ENCODE results near the gene ANKMY1. TPM values are rescaled to one million over a fixed set of nuclear protein-coding genes. Genes with fewer than 3 reads are reported as not detected.

The ANKMY1 gene
- total and polyA plus RNA-seq, 2 of the 13 experiments (the other 11 are each of a cell fraction or from before 2014, with no cell fraction given): 11.7 to 18.8 TPM

DNA sequence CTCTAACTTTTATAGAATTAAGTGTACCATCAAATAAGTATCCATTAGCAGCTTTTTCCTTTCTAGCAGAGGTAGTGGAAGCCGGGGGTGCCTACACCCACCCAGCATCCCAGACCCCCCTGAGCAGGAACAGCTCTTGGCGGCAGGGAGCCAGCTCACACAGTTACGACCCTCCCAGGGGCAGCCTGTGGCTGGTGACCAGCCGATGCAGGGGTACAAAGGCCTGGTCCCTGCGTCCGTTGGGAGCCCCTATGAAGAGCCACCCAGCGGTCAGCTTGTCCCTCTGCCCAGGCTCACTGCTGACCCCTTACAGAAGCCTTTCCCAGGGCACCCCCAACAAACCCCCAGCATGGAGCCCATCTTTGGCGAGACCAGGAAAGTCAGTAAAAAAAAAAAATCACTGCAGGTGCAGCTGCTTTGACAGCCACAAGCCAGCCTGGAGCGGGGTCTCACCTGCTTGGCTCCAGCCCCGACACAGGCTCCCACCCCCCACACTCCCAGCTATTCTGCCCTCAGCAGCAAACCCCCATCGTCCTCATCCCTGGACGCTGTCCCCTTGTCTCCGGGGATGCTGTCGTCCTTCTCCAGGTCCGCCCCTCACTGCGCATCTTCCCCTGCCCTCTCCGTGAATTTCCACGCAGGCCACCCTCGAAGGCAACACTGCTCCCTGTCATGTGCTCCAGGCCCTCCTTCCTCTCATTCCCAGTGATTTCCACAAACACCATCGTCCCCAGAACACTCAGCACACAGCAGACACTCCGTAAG lies 79.3 kb downstream of the ANKMY1 start (continued):
- TF ChIP-seq, protein P1, sequence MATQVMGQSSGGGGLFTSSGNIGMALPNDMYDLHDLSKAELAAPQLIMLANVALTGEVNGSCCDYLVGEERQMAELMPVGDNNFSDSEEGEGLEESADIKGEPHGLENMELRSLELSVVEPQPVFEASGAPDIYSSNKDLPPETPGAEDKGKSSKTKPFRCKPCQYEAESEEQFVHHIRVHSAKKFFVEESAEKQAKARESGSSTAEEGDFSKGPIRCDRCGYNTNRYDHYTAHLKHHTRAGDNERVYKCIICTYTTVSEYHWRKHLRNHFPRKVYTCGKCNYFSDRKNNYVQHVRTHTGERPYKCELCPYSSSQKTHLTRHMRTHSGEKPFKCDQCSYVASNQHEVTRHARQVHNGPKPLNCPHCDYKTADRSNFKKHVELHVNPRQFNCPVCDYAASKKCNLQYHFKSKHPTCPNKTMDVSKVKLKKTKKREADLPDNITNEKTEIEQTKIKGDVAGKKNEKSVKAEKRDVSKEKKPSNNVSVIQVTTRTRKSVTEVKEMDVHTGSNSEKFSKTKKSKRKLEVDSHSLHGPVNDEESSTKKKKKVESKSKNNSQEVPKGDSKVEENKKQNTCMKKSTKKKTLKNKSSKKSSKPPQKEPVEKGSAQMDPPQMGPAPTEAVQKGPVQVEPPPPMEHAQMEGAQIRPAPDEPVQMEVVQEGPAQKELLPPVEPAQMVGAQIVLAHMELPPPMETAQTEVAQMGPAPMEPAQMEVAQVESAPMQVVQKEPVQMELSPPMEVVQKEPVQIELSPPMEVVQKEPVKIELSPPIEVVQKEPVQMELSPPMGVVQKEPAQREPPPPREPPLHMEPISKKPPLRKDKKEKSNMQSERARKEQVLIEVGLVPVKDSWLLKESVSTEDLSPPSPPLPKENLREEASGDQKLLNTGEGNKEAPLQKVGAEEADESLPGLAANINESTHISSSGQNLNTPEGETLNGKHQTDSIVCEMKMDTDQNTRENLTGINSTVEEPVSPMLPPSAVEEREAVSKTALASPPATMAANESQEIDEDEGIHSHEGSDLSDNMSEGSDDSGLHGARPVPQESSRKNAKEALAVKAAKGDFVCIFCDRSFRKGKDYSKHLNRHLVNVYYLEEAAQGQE (IDR thresholded peaks at IDR 0.05; ENCODE audit: borderline replicate concordance in 1 of 2, low read depth in 1 of 2, low read length in 2 of 2): no peak
- TF ChIP-seq, protein P2, sequence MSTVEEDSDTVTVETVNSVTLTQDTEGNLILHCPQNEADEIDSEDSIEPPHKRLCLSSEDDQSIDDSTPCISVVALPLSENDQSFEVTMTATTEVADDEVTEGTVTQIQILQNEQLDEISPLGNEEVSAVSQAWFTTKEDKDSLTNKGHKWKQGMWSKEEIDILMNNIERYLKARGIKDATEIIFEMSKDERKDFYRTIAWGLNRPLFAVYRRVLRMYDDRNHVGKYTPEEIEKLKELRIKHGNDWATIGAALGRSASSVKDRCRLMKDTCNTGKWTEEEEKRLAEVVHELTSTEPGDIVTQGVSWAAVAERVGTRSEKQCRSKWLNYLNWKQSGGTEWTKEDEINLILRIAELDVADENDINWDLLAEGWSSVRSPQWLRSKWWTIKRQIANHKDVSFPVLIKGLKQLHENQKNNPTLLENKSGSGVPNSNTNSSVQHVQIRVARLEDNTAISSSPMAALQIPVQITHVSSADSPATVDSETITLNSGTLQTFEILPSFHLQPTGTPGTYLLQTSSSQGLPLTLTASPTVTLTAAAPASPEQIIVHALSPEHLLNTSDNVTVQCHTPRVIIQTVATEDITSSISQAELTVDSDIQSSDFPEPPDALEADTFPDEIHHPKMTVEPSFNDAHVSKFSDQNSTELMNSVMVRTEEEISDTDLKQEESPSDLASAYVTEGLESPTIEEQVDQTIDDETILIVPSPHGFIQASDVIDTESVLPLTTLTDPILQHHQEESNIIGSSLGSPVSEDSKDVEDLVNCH (CRISPR knock-in tag; IDR thresholded peaks at IDR 0.05): no peak
- no peak for TF ChIP-seq MEIS1 (CRISPR knock-in tag; IDR thresholded peaks at IDR 0.05; ENCODE audit: borderline replicate concordance)
- no peak for TF ChIP-seq CREB1 (IDR thresholded peaks at IDR 0.05)
- TF ChIP-seq CREB1 (CRISPR knock-in tag; IDR thresholded peaks at IDR 0.05): no peak

DNA sequence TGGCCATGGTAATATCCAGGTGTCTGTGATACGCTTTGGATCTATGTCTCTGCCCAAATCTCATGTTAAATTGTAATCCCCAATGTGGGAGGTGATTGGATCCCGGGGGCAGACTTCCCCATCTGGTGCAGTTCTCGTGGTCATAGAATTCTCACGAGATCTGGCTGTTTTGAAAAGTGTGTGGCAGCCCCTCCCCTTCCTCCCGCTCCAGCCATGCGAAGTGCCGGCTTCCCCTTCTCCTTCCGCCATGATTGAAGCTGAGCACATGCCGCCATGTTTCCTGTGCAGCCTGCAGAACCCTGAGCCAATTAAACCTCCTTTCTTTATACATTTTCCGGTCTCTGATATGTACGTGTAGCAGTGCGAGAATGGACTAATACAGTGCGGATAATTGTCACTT lies 79.9 kb downstream of the ANKMY1 start:
- no peak for FAIRE-seq
- Histone ChIP-seq H2AFZ (ENCODE audit: low read length) (no peak overlapping the region), H3K9ac (ENCODE audit: insufficient read depth, low read depth, low read length) (no peak overlapping the region), H3K36me3 (replicated peaks in 1 of 2; ENCODE audit: control insufficient read depth in 1 of 2, insufficient read depth in 2 of 2, low read length in 2 of 2) (peaks cover 0 to 1% of the 10 kb centered on the region in 2 experiments; a peak in 1 of 5 replicates), H3K9me3 (ENCODE audit: low read length) (peaks cover 9% of the 10 kb centered on the region; the same call in 1 of the 2 replicates), H3K4me1 (ENCODE audit: insufficient read depth, low read length) (no peaks in the 10 kb centered on the region), H3K4me3 (replicated peaks in 1 of 3; ENCODE audit: insufficient read depth in 1 of 3, low read depth in 2 of 3, low read length in 3 of 3) (no peak overlapping the region), H3K27ac (ENCODE audit: extremely low read length, insufficient read depth, low read length) (no peak overlapping the region), H3K27me3 (ENCODE audit: control insufficient read depth in 1 of 2, insufficient read depth in 2 of 2, low read length in 2 of 2) (no peaks in the 10 kb centered on the region), H3K4me2 (ENCODE audit: low read depth, low read length) (no peak overlapping the region), H3K79me2 (ENCODE audit: insufficient read depth, low read length) (no peaks in the 10 kb centered on the region), H4K20me1 (ENCODE audit: insufficient read depth, low read length) (no peaks in the 10 kb centered on the region)
- ChIA-PET CTCF (ENCODE audit: low intra/inter-chr PET ratio, low total read pairs) (no interaction called here), POLR2A (no interaction called here)
- BruUV-seq (replicated peaks): no TSS peak
- intact Hi-C loops (cut with micrococcal nuclease; ENCODE audit: unreplicated experiment): no loop called here
- TF ChIP-seq ZNF350 (CRISPR knock-in tag; IDR thresholded peaks at IDR 0.05; ENCODE audit: borderline replicate concordance, low read depth) (no peak), ZNF256 (CRISPR knock-in tag; conservative IDR thresholded peaks at IDR 0.05) (no peak), KLF12 (CRISPR knock-in tag; IDR thresholded peaks at IDR 0.05; ENCODE audit: borderline replicate concordance) (no peak), BRD4 (CRISPR knock-in tag; IDR thresholded peaks at IDR 0.05) (no peak), RFX5 (IDR thresholded peaks at IDR 0.05; ENCODE audit: low read depth, low read length) (no peak), HOXA5 (CRISPR knock-in tag; IDR thresholded peaks at IDR 0.05) (no peak), SSRP1 (CRISPR knock-in tag; IDR thresholded peaks at IDR 0.05) (no peak)
- TF ChIP-seq, protein P3, sequence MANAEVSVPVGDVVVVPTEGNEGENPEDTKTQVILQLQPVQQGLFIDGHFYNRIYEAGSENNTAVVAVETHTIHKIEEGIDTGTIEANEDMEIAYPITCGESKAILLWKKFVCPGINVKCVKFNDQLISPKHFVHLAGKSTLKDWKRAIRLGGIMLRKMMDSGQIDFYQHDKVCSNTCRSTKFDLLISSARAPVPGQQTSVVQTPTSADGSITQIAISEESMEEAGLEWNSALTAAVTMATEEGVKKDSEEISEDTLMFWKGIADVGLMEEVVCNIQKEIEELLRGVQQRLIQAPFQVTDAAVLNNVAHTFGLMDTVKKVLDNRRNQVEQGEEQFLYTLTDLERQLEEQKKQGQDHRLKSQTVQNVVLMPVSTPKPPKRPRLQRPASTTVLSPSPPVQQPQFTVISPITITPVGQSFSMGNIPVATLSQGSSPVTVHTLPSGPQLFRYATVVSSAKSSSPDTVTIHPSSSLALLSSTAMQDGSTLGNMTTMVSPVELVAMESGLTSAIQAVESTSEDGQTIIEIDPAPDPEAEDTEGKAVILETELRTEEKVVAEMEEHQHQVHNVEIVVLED (CRISPR knock-in tag; IDR thresholded peaks at IDR 0.05; ENCODE audit: borderline replicate concordance): no peak
- TF ChIP-seq, protein P4, sequence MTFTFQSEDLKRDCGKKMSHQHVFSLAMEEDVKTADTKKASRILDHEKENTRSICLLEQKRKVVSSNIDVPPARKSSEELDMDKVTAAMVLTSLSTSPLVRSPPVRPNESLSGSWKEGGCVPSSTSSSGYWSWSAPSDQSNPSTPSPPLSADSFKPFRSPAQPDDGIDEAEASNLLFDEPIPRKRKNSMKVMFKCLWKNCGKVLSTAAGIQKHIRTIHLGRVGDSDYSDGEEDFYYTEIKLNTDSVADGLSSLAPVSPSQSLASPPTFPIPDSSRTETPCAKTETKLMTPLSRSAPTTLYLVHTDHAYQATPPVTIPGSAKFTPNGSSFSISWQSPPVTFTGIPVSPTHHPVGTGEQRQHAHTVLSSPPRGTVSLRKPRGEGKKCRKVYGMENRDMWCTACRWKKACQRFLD (CRISPR knock-in tag; IDR thresholded peaks at IDR 0.05; ENCODE audit: borderline replicate concordance): no peak
- in situ Hi-C loops (cut with HindIII; ENCODE audit: extremely low pct_ligation_motif_present, low pct_unique_long_range_greater_than_20kb): no loop called here
- 94% methylated on average over 13 of the region's 13 CpGs for WGBS (ENCODE audit: low lambda C conversion rate)
- ATAC-seq: no peak
- DNase-seq (ENCODE audit: low spot score): no peak

Measured in HepG2 (cell line).